NOMO-1 (cell line): ENCODE data around the gene KLHL41.
A peak's percentile ranks its signal among the peaks of the same experiment; 100 is the strongest.

Source experiments
- DNase-seq, 2 experiments: peaks; one replicate each; lab custom pipeline; 2025; ENCODE audit not compliant: unreplicated experiment in 2 of 2; lab: John Stamatoyannopoulos, UW

The KLHL41 gene

GRCh38 chr2:169509298-169509885 lies at the start of gene KLHL41:
Gene KLHL41, plus strand, starts transcription at chr2:169509702. Its CDS starts 77 bp downstream, at chr2:169509779.
- DNase-seq: no peak

DNA sequence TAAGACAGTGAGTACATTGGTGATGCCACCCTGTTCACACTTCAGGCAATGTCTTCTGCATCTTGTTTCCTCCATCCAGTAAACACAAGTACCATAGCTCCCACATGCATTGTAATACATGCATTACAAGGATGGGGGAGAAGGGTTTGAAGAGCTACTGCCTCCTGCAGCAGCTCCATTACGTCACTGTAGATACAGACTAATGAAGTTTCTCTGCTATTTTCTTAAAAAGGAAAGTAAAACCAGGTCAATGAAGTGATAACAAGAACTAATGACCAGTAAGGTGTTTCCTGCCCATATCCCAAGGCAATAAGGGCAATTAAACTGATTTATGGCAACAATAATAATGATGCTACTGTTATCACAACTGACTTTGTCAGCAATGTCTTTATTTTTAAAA lies 48.4 kb upstream of the KLHL41 start:
- DNase-seq: no peak

DNA sequence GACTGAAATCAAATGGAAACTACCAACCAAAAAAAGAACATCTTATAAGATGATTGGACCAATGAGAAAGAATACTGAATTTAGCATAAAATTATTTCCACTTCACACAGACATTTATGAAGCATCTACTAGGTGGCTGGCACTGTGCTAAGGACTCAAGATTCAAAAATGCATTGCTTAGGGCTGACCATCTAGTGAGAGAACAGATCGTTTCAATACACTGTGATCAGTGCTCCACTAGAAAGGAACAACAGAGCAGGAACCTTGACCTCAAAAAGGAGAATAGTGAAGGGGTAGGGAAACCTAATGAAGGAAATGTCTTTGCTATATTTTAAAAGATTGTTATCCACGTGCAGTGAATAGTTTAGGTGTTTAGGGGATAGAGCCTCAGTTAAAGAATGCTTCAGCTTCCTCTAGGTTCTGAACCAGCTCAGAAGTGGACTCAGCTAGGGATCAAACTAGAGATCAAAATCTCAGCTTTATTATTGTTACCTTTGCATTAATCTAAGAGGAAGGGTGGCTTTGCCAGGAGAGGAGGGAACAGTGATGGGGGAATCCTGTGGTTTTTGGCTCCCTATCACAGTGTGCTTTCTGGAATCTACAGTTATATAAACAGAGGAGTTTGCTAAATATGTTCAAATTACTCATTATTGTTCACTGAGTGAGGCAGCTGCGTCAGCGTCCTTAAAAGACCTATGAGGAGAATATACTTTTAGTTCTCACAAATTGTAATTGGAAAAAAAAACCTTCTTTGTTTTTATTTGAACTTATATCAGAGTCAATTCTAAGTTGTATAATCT lies 46.4 kb upstream of the KLHL41 start:
- DNase-seq: no peak

- DNase-seq: peak in 1 of 2 experiments; percentile 41
These were observed 45.0 kb upstream of the KLHL41 start for GRCh38 chr2:169464466-169464865.

DNA sequence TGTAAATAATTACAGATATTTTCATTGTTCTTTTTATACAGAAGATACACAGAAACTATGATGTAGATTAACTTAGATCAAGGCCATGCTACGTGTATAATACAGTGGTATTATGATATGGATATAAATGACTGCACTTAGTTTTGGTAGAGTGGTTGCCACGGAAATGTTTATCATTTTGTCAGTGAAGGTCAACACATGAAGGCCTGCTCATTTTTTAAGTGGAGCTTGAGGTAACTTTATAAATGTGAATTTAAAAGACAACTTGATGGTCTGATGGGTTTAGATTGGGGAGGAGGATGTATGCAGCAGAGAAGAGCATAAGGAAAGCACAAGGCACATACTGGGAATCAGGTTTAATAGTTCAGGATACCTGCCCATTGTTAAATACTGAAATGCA lies 44.6 kb upstream of the KLHL41 start:
- DNase-seq: peak; percentile 46 to 84

- DNase-seq: peak in 1 of 2 experiments; percentile 32
These were observed 40.7 kb upstream of the KLHL41 start for GRCh38 chr2:169468841-169469240.

- no peak for DNase-seq
These were observed 39.4 kb upstream of the KLHL41 start for GRCh38 chr2:169469952-169470572.

GRCh38 chr2:169472249-169472648 lies 37.3 kb upstream of the KLHL41 start:
- DNase-seq: no peak

DNA sequence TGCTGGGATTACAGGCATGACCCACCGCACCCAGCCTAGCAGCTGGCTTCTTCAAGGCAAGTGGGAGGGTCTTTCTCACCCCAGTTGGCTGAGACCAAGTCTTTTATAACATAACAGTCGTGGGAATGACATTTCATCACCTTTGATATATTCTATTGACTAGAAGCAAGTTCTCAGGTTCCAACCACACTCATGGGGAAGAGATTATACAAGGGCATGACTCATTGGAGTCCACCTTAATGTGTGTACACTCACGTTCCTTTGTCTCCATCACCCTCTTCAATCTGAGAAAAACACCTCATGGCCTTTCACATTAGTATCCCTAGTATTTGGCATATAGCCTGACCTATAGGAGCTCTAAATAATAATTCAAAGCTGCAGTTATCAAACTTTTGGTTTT lies 33.0 kb upstream of the KLHL41 start:
- no peak for DNase-seq

DNA sequence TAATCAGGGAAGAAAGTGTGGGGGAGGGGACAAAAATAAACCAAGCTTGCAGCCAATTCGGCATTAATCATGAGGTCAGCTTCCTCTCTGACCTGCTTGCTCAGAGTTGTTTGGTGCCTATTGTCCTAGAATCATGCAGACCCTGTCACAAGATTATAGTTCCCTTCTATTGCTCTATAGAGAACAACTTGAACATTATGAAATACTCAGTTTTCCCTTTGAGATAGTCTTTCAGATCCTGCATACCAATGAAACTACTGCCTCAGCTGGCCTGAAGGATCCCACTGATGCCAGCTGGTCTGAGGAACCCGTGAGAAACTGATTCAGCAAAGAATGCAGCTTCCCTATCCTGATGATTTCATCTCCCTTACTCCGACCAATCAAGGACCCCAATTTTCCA lies 31.2 kb upstream of the KLHL41 start:
- DNase-seq: no peak

DNA sequence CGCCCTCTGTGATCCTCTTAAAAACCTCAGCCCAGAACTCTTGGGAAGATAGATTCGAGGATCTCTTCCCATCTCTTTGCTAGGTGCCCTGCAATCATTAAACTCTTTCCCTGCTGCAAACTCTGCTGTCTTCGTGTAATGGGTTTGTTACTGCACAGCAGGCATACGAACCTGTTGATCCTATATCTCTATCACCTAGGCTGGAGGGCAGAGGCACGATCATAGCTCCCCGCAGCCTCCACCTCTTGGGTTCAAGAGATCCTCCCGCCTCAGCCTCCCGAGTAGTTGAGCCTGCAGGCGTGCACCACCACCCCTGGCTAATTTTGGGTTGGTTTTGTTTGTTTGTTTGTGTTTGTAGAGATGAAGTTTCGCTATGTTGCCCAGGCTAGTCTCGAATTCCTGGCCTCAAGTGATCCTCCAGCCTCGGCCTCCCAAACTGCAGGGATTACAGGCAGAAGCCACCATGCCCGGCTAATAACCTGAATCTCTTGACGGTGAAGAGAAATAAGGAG lies 30.7 kb upstream of the KLHL41 start:
- DNase-seq: no peak

- DNase-seq: peak; percentile 70 to 83
These were observed 30.0 kb upstream of the KLHL41 start, which contains the start of gene BBS5 for GRCh38 chr2:169479257-169480078. Gene BBS5, plus strand, starts transcription at chr2:169479494. Its CDS starts 60 bp downstream, at chr2:169479554.

GRCh38 chr2:169480079-169480465 lies 29.4 kb upstream of the KLHL41 start:
- DNase-seq: no peak

GRCh38 chr2:169485650-169486138 lies 23.8 kb upstream of the KLHL41 start:
- no peak for DNase-seq

GRCh38 chr2:169486487-169486886 lies 23.0 kb upstream of the KLHL41 start:
- DNase-seq: no peak

- no peak for DNase-seq
These were observed 18.7 kb upstream of the KLHL41 start for GRCh38 chr2:169490834-169491233.

GRCh38 chr2:169491378-169491777 lies 18.1 kb upstream of the KLHL41 start:
- no peak for DNase-seq

DNA sequence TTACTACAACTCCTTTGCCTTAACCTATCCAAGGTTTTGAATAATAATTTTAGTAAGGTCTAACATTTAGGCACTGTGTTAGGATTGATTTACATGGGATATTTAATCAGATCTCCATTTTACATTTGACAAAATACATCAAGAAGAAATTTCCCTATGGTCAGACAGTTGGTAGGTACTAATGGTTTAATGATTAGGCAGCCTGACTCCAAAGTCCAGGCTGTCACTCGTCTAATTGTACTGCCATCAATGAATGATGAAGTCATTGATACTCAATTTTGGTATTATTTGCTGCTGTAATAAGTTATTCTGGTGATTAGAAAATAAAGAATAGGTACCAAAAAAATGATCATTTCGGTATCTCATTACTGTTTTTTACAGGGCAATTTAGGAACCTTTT lies 16.1 kb upstream of the KLHL41 start:
- DNase-seq: no peak

GRCh38 chr2:169495310-169495928 lies 14.1 kb upstream of the KLHL41 start:
- no peak for DNase-seq

DNA sequence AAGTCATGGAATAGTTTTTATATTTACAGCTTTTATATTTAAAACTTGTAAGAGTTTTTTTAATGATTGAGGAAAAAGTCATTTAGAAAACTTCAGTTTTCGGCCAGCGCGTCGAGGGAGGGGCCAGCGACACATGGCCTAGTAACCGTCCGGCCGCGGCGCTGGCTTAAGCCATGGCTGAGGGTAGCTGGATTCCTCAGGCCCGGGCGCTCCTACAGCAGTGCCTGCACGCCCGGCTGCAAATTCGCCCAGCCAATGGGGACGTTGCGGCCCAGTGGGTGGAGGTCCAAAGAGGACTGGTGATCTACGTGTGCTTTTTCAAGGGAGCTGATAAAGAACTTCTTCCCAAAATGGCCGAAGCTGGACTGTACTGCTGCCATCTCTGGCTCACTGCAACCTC lies 4.9 kb upstream of the KLHL41 start:
- no peak for DNase-seq
